GM23338 (cell line): ENCODE data around the gene POLR1E. TPM values are rescaled to one million over a fixed set of nuclear protein-coding genes. Genes with fewer than 3 reads are reported as not detected.

Source experiments
- ATAC-seq: fragments of 200-7000 bp; cut with Tn5 transposase; 3 replicates; pipeline ENCODE4 v1.9.1; 2020
- DNase-seq: peaks from one replicate; pipeline ENCODE4 v3.0.0-alpha.2; 2015; ENCODE audit warnings: low spot score
- H2AFZ ChIP-seq: fragments of 200-600 bp; sonication (generic); 2 replicates; pipeline ENCODE4 v1.8.0; 2016; ENCODE audit warnings: antibody characterized with exemption, mild to moderate bottlenecking, moderate library complexity
- H3F3A ChIP-seq: fragments of 200-600 bp; sonication (generic); replicated peaks from 2 replicates; pipeline ENCODE4 v1.8.0; 2017; ENCODE audit warnings: antibody characterized with exemption, mixed run types, low read depth
- H3K27ac ChIP-seq: fragments of 200-600 bp; sonication (generic); 2 replicates; pipeline ENCODE4 v1.6.1; 2016; ENCODE audit warnings: low read depth
- H3K27me3 ChIP-seq: fragments of 200-600 bp; sonication (generic); 2 replicates; pipeline ENCODE4 v1.8.0; 2016; ENCODE audit warnings: mild to moderate bottlenecking, mixed run types, moderate library complexity; ENCODE audit not compliant: insufficient read depth
- H3K36me3 ChIP-seq: fragments of 200-600 bp; sonication (generic); 2 replicates; pipeline ENCODE4 v1.8.0; 2016; ENCODE audit warnings: mild to moderate bottlenecking; ENCODE audit not compliant: insufficient read depth
- H3K4me1 ChIP-seq: fragments of 200-600 bp; sonication (generic); 2 replicates; pipeline ENCODE4 v1.8.0; 2016; ENCODE audit warnings: mild to moderate bottlenecking, moderate library complexity; ENCODE audit not compliant: insufficient read depth
- H3K4me2 ChIP-seq: fragments of 200-600 bp; sonication (generic); 2 replicates; pipeline ENCODE4 v1.7.1; 2017; ENCODE audit warnings: mixed run types
- H3K4me3 ChIP-seq: fragments of 200-600 bp; sonication (generic); 2 replicates; pipeline ENCODE4 v1.6.1; 2016; ENCODE audit warnings: mixed run types
- H3K79me2 ChIP-seq: fragments of 200-600 bp; sonication (generic); replicated peaks from 2 replicates; pipeline ENCODE4 v1.8.0; 2017; ENCODE audit warnings: mild to moderate bottlenecking; ENCODE audit not compliant: insufficient read depth
- H3K9me2 ChIP-seq: fragments of 200-600 bp; sonication (generic); 2 replicates; pipeline ENCODE4 v1.8.0; 2017; ENCODE audit not compliant: insufficient read depth
- H4K20me1 ChIP-seq: fragments of 200-600 bp; sonication (generic); replicated peaks from 2 replicates; pipeline ENCODE4 v1.8.0; 2017; ENCODE audit warnings: mild to moderate bottlenecking; ENCODE audit not compliant: insufficient read depth
- H3K27ac Mint-ChIP-seq: 2 replicates; pipeline ENCODE4 v1.8.0; 2020; ENCODE audit warnings: inconsistent platforms, mild to moderate bottlenecking, moderate library complexity, mixed read lengths
- H3K27me3 Mint-ChIP-seq: 3 replicates; pipeline ENCODE4 v1.8.0; 2022; ENCODE audit warnings: low read depth, mild to moderate bottlenecking, moderate library complexity, mixed read lengths, inconsistent platforms; ENCODE audit not compliant: insufficient read depth, poor library complexity
- H3K36me3 Mint-ChIP-seq: 3 replicates; pipeline ENCODE4 v1.8.0; 2021; ENCODE audit warnings: low read depth, mild to moderate bottlenecking, inconsistent platforms, moderate library complexity, mixed read lengths
- H3K4me1 Mint-ChIP-seq: 3 replicates; pipeline ENCODE4 v1.8.0; 2020; ENCODE audit warnings: mild to moderate bottlenecking, inconsistent platforms, mixed read lengths
- H3K4me3 Mint-ChIP-seq: 3 replicates; pipeline ENCODE4 v1.8.0; 2021; ENCODE audit warnings: moderate library complexity, mild to moderate bottlenecking, inconsistent platforms, mixed read lengths
- H3K9me3 Mint-ChIP-seq: 3 replicates; pipeline ENCODE4 v1.8.0; 2020; ENCODE audit warnings: moderate library complexity, mild to moderate bottlenecking, inconsistent platforms, mixed read lengths
- CREB1 ChIP-seq: fragments of 250-450 bp; sonication (Bioruptor Pico); IDR thresholded peaks from 2 replicates; pipeline ENCODE4 v1.5.0; 2020; ENCODE audit warnings: low read depth, mild to moderate bottlenecking, moderate library complexity
- EZH2 ChIP-seq: fragments of 200-600 bp; sonication (generic); IDR thresholded peaks from one replicate; pipeline ENCODE4 v1.8.0; 2017; ENCODE audit warnings: antibody characterized with exemption, mild to moderate bottlenecking, low read depth; ENCODE audit not compliant: unreplicated experiment
- EZH2phosphoT487 ChIP-seq: fragments of 200-600 bp; sonication (generic); IDR thresholded peaks from one replicate; pipeline ENCODE4 v1.8.1; 2018; ENCODE audit warnings: antibody characterized with exemption; ENCODE audit not compliant: unreplicated experiment
- JUNB ChIP-seq: IDR thresholded peaks from one replicate; pipeline ENCODE4 v1.6.1; 2016; ENCODE audit warnings: antibody characterized with exemption; ENCODE audit not compliant: unreplicated experiment
- NANOG ChIP-seq: IDR thresholded peaks from 2 replicates; pipeline ENCODE4 v1.6.1; 2016; ENCODE audit warnings: antibody characterized with exemption, borderline replicate concordance
- POLR2AphosphoS5 ChIP-seq: IDR thresholded peaks from 2 replicates; pipeline ENCODE4 v1.6.1; 2016; ENCODE audit warnings: antibody characterized with exemption, low read depth
- REST ChIP-seq: IDR thresholded peaks from one replicate; pipeline ENCODE4 v1.6.1; 2018; ENCODE audit warnings: antibody characterized with exemption; ENCODE audit not compliant: unreplicated experiment
- STAT1 ChIP-seq: IDR thresholded peaks from one replicate; pipeline ENCODE4 v1.6.1; 2016; ENCODE audit warnings: antibody characterized with exemption; ENCODE audit not compliant: unreplicated experiment
- ZNF114 ChIP-seq: fragments of 250-450 bp; sonication (Bioruptor Pico); IDR thresholded peaks from 2 replicates; pipeline ENCODE4 v1.5.0; 2020; ENCODE audit warnings: mild to moderate bottlenecking, moderate library complexity
- ZNF331 ChIP-seq: fragments of 250-450 bp; sonication (Bioruptor Pico); IDR thresholded peaks from 2 replicates; pipeline ENCODE4 v1.5.0; 2020; ENCODE audit warnings: low read depth, mild to moderate bottlenecking, moderate library complexity
- polyA plus RNA-seq: library from polyadenylated mRNA; unstranded; fragments of >200 nt; fragmentation: Nextera tagmentation; extraction: Ambion mirVana; gene quantifications from 2 replicates; pipeline ENCODE4 v1.2.1, GENCODE V29; 2016
- total RNA-seq: library from RNA; depleted of rRNA; stranded (reverse); fragments of >200 nt; shearing (Covaris generic); gene quantifications from 2 replicates; pipeline ENCODE4 v1.2.3, GENCODE V29; 2014
- TF ChIP-seq, protein P1 (sequence below): IDR thresholded peaks from 2 replicates; pipeline ENCODE4 v1.6.1; 2016; ENCODE audit warnings: antibody characterized with exemption
- TF ChIP-seq, protein P2 (sequence below): fragments of 250-450 bp; sonication (Bioruptor Pico); IDR thresholded peaks from 2 replicates; pipeline ENCODE4 v1.5.0; 2020; ENCODE audit warnings: mild to moderate bottlenecking, moderate library complexity
- TF ChIP-seq, protein P3 (sequence below), 2 experiments: fragments of 200-600 bp in 1 of 2; sonication (generic) in 1 of 2; conservative IDR thresholded peaks; 2 replicates each; pipeline versions ENCODE4 v1.5.1 to v1.6.1; 2016 to 2017; ENCODE audit warnings: antibody characterized with exemption in 2 of 2, low read depth in 2 of 2, mild to moderate bottlenecking in 2 of 2, moderate library complexity in 1 of 2

POLR1E gene
- total and polyA plus RNA-seq, 2 experiments from 2014 or later, result 19.2 to 45.5 TPM

- H3K27ac ChIP-seq, result no peak overlapping the region
- Mint-ChIP-seq H3K9me3 (no peaks in the 10 kb centered on the region), H3K4me1 (peaks cover 24% of the 10 kb centered on the region), H3K4me3 (no peak overlapping the region), H3K27ac (no peak overlapping the region), H3K36me3 (peaks cover 93% of the 10 kb centered on the region), H3K27me3 (no peaks in the 10 kb centered on the region)
- peaks cover 34% of the 10 kb centered on the region for H3K79me2 ChIP-seq
- H4K20me1 ChIP-seq, result peaks cover 22% of the 10 kb centered on the region
- no peak for DNase-seq
- 0 out of 2 replicates have a peak, but pooled peaks cover 17% of the 10 kb centered on the region for H3F3A ChIP-seq
- H2AFZ ChIP-seq, result no peak overlapping the region
- H3K36me3 ChIP-seq, result peaks cover 26% of the 10 kb centered on the region
- H3K9me2 ChIP-seq, result no peaks in the 10 kb centered on the region
- no peaks in the 10 kb centered on the region for H3K27me3 ChIP-seq
- H3K4me3 ChIP-seq, result no peak overlapping the region
- TF ChIP-seq, protein P1, sequence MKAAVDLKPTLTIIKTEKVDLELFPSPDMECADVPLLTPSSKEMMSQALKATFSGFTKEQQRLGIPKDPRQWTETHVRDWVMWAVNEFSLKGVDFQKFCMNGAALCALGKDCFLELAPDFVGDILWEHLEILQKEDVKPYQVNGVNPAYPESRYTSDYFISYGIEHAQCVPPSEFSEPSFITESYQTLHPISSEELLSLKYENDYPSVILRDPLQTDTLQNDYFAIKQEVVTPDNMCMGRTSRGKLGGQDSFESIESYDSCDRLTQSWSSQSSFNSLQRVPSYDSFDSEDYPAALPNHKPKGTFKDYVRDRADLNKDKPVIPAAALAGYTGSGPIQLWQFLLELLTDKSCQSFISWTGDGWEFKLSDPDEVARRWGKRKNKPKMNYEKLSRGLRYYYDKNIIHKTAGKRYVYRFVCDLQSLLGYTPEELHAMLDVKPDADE, result no peak
- TF ChIP-seq NANOG (no peak), JUNB (no peak), ZNF114 (no peak), ZNF331 (CRISPR knock-in tag) (no peak), STAT1 (no peak), CREB1 (CRISPR knock-in tag) (no peak), EZH2 (no peak), POLR2AphosphoS5 (no peak), EZH2phosphoT487 (no peak), REST (no peak)
- TF ChIP-seq, protein P2, sequence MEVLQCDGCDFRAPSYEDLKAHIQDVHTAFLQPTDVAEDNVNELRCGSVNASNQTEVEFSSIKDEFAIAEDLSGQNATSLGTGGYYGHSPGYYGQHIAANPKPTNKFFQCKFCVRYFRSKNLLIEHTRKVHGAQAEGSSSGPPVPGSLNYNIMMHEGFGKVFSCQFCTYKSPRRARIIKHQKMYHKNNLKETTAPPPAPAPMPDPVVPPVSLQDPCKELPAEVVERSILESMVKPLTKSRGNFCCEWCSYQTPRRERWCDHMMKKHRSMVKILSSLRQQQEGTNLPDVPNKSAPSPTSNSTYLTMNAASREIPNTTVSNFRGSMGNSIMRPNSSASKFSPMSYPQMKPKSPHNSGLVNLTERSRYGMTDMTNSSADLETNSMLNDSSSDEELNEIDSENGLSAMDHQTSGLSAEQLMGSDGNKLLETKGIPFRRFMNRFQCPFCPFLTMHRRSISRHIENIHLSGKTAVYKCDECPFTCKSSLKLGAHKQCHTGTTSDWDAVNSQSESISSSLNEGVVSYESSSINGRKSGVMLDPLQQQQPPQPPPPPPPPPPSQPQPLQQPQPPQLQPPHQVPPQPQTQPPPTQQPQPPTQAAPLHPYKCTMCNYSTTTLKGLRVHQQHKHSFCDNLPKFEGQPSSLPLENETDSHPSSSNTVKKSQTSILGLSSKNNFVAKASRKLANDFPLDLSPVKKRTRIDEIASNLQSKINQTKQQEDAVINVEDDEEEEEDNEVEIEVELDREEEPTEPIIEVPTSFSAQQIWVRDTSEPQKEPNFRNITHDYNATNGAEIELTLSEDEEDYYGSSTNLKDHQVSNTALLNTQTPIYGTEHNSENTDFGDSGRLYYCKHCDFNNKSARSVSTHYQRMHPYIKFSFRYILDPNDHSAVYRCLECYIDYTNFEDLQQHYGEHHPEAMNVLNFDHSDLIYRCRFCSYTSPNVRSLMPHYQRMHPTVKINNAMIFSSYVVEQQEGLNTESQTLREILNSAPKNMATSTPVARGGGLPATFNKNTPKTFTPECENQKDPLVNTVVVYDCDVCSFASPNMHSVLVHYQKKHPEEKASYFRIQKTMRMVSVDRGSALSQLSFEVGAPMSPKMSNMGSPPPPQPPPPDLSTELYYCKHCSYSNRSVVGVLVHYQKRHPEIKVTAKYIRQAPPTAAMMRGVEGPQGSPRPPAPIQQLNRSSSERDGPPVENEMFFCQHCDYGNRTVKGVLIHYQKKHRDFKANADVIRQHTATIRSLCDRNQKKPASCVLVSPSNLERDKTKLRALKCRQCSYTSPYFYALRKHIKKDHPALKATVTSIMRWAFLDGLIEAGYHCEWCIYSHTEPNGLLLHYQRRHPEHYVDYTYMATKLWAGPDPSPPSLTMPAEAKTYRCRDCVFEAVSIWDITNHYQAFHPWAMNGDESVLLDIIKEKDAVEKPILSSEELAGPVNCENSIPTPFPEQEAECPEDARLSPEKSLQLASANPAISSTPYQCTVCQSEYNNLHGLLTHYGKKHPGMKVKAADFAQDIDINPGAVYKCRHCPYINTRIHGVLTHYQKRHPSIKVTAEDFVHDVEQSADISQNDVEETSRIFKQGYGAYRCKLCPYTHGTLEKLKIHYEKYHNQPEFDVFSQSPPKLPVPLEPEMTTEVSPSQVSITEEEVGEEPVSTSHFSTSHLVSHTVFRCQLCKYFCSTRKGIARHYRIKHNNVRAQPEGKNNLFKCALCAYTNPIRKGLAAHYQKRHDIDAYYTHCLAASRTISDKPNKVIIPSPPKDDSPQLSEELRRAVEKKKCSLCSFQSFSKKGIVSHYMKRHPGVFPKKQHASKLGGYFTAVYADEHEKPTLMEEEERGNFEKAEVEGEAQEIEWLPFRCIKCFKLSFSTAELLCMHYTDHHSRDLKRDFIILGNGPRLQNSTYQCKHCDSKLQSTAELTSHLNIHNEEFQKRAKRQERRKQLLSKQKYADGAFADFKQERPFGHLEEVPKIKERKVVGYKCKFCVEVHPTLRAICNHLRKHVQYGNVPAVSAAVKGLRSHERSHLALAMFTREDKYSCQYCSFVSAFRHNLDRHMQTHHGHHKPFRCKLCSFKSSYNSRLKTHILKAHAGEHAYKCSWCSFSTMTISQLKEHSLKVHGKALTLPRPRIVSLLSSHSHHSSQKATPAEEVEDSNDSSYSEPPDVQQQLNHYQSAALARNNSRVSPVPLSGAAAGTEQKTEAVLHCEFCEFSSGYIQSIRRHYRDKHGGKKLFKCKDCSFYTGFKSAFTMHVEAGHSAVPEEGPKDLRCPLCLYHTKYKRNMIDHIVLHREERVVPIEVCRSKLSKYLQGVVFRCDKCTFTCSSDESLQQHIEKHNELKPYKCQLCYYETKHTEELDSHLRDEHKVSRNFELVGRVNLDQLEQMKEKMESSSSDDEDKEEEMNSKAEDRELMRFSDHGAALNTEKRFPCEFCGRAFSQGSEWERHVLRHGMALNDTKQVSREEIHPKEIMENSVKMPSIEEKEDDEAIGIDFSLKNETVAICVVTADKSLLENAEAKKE (CRISPR knock-in tag), result no peak
- TF ChIP-seq, protein P3, sequence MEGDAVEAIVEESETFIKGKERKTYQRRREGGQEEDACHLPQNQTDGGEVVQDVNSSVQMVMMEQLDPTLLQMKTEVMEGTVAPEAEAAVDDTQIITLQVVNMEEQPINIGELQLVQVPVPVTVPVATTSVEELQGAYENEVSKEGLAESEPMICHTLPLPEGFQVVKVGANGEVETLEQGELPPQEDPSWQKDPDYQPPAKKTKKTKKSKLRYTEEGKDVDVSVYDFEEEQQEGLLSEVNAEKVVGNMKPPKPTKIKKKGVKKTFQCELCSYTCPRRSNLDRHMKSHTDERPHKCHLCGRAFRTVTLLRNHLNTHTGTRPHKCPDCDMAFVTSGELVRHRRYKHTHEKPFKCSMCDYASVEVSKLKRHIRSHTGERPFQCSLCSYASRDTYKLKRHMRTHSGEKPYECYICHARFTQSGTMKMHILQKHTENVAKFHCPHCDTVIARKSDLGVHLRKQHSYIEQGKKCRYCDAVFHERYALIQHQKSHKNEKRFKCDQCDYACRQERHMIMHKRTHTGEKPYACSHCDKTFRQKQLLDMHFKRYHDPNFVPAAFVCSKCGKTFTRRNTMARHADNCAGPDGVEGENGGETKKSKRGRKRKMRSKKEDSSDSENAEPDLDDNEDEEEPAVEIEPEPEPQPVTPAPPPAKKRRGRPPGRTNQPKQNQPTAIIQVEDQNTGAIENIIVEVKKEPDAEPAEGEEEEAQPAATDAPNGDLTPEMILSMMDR (conservative IDR thresholded peaks at IDR 0.05; ENCODE audit: low read depth in 2 of 2), result no peak
- H3K4me1 ChIP-seq, result peaks cover 19% of the 10 kb centered on the region; the same call in 1 of the 2 replicates
- no peak overlapping the region for H3K4me2 ChIP-seq
- no peak for ATAC-seq
Measured at GRCh38 chr9:37437010-37437409, 48.7 kb upstream of the POLR1E start.
